Hematopoietic multipotent progenitor cell treated with erythropoietin and hydrocortisone succinate and interleukin-3 and kit ligand, for 17 days (in vitro differentiated cells): ENCODE results near the gene KLHL13.
"Not testable (repeated sequence)": the region's sequence is repeated elsewhere in the genome, so short reads cannot be mapped to it uniquely, and the experiment has no call there.

Source experiments
- DNase-seq: peaks from one replicate; pipeline ENCODE4 v3.0.0-alpha.2; 2015; ENCODE audit warnings: low spot score

Gene KLHL13

DNA sequence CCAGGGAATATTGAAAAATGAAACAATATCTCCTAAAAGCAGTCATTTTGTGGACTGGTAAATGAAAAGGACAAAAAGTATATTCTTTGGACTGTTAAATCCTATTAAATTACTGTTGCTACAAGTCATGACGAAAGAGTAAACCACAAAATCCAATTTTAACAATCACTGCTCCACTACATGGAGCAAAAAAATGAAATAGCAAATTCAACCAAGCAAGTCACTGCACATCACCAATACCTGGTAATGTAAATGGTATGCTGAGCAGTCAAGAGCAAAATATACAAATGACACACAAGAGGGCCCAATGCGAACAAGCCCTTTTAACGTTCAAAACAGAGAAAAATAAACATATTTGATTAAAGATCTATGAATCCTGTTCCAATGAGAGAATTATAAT lies 126.2 kb downstream of the KLHL13 start:
- no peak for DNase-seq

DNA sequence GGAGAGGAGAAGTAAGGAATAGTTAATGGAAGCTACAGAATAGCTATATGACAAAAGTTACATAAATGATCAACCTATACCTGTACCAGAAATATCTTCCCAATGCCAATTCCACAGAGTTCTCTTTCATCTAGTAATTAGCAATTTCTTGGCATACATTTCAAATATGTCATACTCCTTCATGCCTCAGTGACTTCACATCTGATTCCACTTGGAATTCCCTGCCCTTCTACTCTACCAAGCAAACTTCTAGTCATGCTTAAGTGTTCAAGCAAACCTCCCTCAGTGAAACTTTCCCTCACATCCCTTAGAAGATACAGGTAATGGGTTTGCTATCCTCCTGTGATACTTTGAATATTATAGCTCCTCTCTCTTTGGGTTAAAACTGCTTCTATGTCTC lies 127.1 kb downstream of the KLHL13 start:
- no peak for DNase-seq

DNA sequence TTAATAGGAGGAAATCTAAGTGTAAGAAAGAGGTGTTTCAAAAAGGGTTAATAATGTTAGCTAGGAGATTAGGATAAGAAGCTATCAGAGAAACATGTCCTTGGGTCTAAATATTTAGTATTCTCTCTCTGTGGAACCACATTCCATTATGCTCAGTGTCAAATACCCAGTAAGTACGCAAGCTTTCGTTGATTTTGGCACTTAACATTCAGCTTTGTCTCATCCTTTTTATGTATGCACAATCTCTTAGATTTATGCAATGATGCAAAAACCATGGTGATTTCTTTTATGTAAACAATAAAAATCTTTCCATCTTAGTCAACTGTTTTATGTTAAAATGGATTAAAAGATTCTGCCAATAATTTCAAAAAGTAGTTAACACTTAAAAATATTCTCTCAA lies 129.2 kb downstream of the KLHL13 start:
- no peak for DNase-seq

DNA sequence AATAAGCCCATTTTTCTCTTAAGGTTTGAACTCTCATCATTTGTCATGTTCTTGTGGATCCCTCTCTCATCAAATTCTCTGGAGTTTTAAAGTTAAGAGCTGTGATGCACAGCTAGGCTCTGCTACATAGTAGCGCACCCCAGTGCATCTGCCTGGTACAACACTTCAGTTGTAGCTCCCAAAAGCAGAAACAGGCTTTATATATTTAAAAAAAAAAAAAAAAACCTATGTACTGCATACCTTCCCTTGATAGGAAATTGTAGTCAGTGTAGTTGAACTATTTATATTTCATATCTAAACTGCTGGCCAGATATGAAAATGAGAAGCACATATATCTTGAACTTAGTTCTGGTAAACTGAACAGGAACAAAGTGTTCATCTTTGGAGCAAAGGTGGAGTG lies 131.4 kb downstream of the KLHL13 start:
- DNase-seq, result no peak

DNA sequence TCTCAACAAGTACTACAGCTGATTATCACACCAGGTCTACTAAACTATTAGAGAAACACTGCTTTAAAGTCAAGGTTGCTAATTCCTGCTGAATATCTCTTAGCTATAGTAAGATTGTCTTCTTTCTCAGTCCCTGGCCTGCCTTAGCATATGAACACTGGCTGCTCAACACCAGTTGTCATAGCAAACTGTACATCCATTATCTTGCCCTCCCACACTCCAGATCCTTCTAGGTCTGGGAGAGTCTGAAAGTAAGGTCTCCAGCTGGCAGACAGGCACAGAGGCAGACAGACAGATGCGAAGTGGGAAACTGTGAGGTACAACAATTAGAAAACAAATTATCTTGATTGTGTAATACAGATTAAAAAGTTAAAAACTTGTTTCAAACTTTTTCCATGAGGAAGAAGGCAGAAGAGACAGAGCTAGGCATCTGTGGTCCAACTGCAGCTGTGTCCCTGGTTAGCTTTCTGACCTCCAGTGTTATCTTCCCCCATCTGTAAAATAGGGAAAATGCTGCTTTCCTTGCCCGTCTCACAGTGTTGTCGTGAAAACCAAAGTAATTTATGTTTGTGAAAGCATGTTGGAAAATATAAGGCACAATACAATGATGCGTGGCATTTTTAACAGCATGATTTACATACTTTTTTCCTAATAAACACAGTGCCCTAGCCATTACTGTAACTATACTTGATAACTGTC lies 133.8 kb downstream of the KLHL13 start:
- no peak for DNase-seq

DNA sequence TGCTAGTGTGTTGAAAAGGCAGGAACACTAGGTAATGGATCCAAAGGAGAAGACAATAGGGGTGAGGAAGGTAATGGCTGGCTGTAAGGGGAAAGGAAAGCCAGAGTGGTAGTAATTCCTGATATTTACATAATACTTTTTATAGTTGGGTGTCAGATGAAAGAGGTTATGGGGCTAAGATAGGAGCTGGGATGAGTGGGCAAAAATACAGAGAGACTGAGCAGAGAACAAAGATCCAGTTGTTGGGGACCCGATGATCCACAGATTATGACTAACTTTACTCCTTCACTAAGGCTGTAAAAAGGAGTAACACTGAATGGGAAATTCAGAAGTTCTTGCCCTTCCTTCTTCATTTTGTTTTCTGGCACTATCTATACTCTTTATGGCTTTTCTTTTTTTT lies 138.2 kb downstream of the KLHL13 start:
- no peak for DNase-seq

DNA sequence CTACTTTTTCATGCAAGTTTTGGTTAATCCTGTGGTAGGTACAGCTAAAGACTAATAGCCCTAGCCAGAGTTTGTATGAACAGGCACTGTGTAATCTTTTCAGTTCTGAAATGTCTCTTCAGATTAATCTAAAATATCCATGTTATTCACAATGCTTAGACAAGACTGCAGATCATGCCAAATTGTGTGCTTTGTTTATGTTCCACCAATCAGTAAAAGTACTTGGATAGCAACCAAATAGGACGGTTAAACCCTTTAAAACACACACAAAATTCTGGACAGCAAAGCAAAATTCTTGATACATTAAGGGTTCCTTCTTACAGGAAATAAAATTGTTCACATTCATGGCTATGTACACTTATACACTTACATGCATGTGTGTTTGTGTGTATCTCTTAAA lies 139.1 kb downstream of the KLHL13 start:
- DNase-seq, result no peak

DNA sequence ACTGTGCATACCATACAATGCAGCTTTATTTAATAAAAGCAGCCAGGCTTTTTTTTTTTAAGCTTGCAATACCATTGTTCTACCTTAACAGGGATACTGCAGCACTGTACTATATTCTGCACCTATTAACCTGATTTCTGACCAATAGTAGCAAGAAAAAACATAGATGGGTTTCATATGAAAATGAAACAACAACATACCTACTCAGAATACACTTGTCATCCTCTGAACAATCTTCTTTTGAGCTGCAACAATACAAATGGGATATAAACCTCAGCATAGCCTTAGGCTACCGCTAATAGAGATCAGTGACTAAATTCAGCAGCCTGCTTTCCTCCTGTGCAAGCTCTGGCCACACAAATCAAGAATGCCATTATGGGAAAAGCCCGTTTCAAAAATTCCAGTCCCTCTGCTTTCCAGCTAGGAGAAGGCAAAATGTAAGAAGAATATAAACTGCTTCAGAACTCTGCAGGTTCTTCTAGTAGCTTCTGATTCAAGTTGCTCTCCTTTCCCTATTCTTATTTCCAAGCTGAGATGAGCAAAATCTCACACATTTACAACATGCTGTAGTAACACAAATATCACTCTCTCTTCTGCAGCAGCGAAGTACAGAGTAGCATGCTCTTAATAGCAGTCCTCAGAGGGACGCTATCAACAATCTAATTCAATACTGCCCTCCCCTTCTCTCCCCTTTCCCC lies 143.4 kb downstream of the KLHL13 start:
- DNase-seq, result no peak

DNA sequence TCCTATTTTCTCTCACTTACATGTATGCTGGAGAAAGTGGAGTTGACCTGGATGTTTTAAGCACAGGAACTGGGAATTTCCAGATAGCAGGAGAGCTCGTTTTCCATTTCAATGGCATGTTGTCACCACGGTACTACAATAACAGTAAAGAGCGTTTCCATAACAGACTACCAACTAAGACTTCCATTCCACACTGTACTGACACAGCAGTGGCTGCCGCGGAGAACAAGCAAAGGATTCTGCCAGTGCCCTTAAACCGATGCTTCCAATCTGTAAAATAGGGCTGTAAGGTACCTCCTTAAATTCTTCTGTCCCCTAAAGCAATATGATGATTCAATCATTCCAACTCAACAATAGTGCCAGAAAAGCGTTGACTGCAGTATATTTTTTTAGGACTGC lies 143.9 kb downstream of the KLHL13 start:
- no peak for DNase-seq

DNA sequence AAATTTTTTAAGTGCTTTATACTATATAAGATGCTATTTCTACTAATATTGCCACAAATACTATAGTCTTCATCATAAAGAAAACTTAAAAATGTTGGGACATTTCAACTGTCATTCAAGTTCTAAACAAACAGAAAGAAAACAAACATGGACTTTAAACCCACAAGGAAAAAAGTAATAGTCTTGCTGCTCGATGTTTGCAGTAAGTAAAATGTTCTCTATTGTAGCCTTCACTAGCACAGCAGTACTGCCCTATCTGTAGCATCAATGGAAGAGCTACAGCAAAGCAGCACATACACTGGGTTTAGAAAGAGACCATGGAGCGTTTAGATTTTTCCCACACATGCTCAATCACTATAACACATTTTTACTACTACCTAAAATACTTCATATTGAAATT lies 146.8 kb downstream of the KLHL13 start:
- DNase-seq, result no peak

DNA sequence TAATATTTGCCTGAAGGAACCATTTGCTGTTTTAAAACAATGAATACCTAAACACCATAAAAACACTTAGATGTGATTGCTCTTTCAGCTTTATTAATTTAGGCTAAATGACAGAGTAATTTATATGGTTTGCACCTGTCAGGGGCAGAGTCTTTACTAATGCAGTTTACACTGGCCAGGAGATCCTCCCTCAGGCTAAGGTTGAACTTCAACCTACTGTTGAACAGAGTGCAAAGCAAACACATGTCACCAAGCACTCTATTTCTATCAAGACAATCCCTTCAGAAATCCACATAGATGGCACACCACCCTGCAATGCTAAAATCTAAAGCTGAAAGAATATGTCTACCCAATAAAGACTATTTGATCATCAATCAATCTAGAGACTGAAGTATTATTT lies 147.3 kb downstream of the KLHL13 start:
- no peak for DNase-seq

DNA sequence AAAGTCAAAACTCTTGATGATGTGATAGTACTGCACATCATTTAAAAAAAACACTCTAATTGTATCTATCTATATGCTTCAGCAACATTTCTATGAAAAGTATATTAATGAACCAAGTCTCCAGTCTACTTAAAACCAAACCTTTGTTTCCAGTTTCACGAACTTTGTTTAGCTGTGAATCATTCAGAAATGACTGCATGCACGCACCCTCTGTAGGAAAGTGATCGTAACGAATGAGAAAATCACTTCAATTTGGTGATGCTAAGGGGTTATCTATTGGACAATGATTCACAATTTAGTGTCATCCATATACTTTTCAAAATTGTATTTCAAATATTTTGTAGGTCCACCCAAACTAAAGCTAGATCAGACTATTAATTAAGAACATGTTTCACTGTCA lies 157.6 kb downstream of the KLHL13 start:
- no peak for DNase-seq

DNA sequence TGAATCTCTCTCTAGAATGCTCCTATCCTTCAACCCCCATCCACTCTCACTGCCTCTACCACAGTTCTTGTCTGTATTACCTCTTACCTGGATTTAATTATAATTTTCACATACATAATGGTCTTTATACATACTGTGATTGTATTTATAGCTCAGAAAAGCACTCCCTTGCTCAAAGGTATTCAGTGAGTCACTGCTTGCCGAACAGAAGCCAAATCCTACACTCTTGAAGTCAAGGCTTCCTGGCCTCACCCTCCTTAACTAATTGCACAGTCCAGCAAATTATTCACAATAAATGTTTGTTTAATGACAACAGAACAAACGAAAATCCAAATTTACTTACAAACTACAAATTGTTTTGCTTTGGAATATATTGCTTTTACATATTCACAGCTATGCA lies 159.5 kb downstream of the KLHL13 start:
- DNase-seq, result no peak

DNA sequence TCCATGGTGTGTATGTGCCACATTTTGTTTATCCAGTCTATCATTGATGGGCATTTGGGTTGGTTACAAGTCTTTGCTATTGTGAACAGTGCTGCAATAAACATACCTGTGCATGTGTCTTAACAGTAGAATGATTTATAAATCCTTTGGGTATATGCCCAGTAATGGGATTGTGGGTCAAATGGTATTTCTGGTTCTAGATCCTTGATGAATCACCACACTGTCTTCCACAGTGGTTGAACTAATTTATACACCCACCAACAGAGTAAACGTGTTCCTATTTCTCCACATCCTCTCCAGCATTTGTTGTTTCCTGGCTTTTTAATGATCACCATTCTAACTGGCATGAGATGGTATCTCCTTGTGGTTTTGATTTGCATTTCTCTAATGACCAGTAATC lies 177.3 kb downstream of the KLHL13 start:
- DNase-seq, result not testable (repeated sequence)

DNA sequence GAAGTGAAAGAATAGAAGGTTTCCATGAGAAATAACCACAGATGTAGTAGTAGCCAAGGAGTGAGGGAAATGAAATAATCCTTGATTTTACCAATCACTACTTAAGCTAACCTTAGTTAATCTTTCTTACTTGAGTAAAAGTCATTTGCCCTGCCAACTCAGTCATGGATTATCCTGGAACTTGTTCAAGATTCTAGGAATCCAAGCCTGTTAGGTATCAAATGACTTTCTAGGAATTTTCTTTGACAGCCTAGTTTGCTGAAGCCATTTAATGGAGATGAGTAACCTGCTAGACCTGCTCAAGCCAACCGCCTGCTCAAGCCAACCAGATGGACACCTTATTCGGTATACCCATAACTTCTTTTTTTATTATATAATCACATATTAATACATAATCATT lies 180.5 kb downstream of the KLHL13 start:
- DNase-seq, result no peak

DNA sequence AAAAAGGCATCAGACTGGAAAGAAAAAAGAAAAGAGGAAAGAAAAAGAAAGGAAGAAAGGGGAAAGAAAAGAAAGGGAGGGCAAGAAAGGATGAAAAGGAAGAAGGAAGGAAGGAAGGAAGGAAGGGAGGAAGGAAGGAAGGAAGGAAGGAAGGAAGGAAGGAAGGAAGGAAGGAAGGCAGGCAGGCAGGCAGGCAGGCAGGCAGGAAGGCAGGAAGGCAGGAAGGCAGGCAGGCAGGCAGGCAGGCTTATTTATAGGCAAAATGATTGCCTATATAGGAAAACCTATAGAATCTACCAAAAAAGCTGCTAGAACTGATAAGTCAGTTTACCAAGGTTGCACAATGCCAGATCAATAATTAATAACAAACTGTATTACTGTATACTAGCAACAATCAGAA lies 186.5 kb downstream of the KLHL13 start:
- not testable (repeated sequence) for DNase-seq

DNA sequence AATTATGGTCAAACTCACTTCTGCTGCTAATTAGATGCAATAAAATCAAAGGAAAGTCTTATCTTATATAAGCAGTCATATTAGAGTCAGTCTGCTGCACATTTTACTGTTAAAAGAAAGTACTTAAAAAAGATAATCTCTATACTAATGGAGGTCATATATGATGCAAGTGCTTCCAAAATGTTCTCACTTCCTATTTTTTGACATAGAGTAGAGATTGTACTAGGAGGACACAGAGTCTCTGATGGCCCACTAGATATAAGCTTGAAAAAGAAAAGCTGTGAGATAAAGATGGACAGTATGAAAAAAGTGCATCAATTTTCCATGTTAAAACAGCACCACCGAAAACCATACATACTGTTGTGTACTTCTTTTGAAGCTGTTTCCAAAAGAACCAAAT lies 196.9 kb downstream of the KLHL13 start:
- no peak for DNase-seq

DNA sequence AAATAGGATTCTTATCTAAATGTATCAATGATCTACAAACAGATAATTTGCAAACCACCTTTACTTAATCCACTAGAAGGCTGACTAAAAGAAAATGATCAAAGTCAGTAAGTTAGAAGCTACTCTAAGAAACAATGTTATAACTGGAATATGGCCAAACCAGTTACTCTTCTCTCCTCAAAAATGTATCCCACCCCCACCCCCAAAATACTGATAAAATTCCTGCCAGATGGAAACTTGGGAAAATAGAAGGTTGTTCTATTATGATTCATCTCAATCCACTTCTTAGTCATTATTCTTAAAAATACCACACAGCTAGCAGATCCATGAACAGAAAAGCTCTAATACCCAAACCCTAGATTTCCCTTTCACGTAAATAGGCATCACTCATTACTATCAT lies 206.4 kb downstream of the KLHL13 start:
- no peak for DNase-seq

DNA sequence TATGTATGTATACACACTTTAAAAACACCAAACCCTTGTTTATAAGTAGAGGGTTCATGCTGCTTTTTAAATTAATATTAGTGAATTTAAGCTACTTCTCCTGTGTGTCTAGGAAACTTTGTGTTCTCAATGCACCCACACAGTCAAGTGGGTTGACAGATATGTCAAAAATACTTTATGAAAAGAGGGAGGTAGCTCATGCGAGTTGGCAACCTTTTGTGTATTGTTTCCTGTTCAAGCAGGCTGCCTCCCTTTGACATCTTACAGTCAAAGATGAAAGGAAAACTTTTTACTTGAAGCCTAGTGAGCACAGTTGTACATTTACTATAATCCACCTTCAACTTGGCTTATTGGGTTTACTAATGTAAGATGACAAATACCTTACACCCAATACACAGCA lies 218.4 kb downstream of the KLHL13 start:
- DNase-seq, result no peak

DNA sequence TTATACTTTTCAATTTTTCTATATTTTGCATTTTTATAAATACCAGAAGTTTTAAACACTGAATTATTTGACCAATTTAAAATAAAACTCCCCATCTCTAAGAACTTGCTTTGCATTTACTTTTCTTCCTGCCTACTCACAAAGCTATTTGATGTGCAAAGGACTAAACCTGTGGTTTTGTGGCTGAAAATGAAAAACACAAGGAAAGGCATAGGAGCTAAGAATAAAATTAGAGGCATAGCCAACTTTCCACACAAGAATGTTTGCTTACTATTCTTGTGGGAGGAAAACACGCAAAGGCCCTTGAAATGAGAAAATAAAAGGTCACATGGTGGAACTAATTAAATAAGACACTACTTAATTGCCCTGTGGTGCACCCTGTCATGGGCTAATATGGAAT lies 221.2 kb downstream of the KLHL13 start:
- DNase-seq, result no peak

DNA sequence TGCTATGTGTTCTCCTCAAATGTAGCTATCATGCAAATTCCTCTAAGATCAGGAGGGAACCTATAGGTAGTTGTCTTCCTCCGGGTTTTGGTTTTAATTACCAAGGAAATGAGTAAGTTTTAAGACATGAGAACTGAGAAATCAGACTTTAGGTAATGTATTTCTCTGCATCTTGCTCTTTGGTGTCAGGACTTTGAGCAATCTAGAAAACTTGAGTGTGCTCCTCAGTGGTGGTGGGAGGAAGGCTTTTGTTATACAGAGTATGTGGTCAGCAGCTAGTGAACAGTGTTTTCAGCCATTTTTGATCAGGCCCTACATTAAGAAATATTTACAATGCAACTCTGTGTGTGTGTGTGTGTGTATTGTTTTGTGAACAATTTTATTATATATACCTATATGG lies 224.1 kb downstream of the KLHL13 start:
- DNase-seq, result no peak

DNA sequence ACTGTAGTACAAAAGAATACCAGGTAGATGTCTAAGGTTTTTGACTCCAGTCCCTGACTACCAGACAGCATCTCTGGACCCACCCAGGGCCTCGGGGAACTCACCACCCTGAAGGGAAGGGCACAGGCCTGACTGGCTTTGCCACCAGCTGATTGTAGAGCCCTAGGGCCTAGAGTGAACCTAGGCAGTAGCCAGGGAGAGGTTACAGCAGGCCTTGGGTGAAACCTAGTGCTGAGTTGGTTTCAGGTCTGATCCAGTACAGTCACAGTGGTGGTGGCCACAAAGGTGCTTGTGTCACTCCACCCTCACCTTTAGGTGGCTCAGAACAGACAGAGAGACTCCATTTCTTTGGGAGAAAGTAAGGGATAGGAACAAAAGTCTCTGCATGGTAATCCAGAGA lies 244.8 kb downstream of the KLHL13 start:
- no peak for DNase-seq

DNA sequence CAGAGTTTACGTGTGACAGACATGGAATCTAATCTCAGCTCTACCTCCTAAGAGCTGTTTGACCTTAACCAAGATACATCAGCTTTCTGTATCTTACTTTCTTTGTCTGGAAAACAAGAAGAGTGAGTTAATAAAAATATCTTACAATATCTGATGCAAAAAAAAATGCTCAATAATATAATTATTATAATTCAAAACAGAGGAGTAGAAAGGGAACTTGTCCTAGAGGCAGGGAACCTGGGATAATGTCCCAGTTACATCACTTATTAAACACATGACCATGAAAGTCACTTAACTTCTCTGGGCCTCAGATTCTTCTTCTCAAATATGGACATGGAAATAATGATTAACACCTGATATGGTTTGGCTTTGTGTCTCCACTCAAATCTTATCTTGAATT lies 256.1 kb downstream of the KLHL13 start:
- no peak for DNase-seq

DNA sequence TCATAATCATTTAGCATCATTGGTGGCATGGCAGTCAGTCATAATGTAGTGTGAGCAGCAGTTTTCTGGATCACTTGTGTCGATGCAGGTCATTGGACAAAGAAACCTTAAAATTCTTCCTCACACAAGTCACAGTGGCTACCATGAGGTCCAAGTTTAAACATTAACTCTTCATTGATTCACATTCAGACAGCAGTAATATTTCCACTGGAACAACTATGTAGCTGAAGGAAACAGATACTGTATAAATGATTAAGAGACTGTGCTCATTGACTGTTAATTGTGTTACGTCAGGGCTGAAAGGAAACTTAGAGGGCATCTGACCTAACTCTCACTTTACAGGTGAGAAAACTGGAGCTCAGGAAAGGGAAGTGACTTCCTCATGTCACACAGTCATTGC lies 261.8 kb downstream of the KLHL13 start:
- DNase-seq, result no peak
